Endothelial cell (in vitro differentiated cells): ENCODE measurements around the gene KCNMA1. TPM values are rescaled to one million over a fixed set of nuclear protein-coding genes. Genes with fewer than 3 reads are reported as not detected.

Experiments
- DNase-seq: peaks from one replicate; pipeline ENCODE4 v3.0.0; 2021; ENCODE audit warnings: low spot score
- H3K27ac Mint-ChIP-seq: one replicate; pipeline ENCODE4 v1.8.0; 2021; ENCODE audit warnings: mixed read lengths, inconsistent platforms; ENCODE audit not compliant: unreplicated experiment
- H3K27me3 Mint-ChIP-seq: one replicate; pipeline ENCODE4 v1.8.0; 2021; ENCODE audit warnings: mild to moderate bottlenecking, moderate library complexity, mixed read lengths, inconsistent platforms; ENCODE audit not compliant: unreplicated experiment
- H3K36me3 Mint-ChIP-seq: one replicate; pipeline ENCODE4 v1.8.0; 2021; ENCODE audit warnings: mild to moderate bottlenecking, low read depth, mixed read lengths, inconsistent platforms; ENCODE audit not compliant: unreplicated experiment
- H3K4me1 Mint-ChIP-seq: one replicate; pipeline ENCODE4 v1.8.0; 2021; ENCODE audit warnings: mild to moderate bottlenecking, mixed read lengths, inconsistent platforms; ENCODE audit not compliant: unreplicated experiment
- H3K4me3 Mint-ChIP-seq: one replicate; pipeline ENCODE4 v1.8.0; 2021; ENCODE audit warnings: mild to moderate bottlenecking, mixed read lengths, inconsistent platforms; ENCODE audit not compliant: unreplicated experiment
- H3K9me3 Mint-ChIP-seq: one replicate; pipeline ENCODE4 v1.8.0; 2021; ENCODE audit warnings: mixed read lengths, inconsistent platforms; ENCODE audit not compliant: unreplicated experiment
- CTCF ChIP-seq: fragments of 200-600 bp; sonication (generic); IDR thresholded peaks from one replicate; pipeline ENCODE4 v1.5.0; 2021; ENCODE audit warnings: antibody characterized with exemption; ENCODE audit not compliant: unreplicated experiment
- total RNA-seq: library from RNA; stranded (reverse); fragmentation: NEBNext Ultra II Directional; extraction: Animal tissue kit (Norgen Biotek cat#: 25700); gene quantifications from one replicate; pipeline ENCODE4 v1.2.1, GENCODE V29; 2021; ENCODE audit not compliant: unreplicated experiment

KCNMA1 gene
- total RNA-seq, 1 donor from 2014 or later = 5.1 TPM

- Mint-ChIP-seq H3K36me3 (no peaks in the 10 kb centered on the region), H3K27me3 (no peaks in the 10 kb centered on the region), H3K4me3 (no peak overlapping the region), H3K27ac (no peak overlapping the region), H3K9me3 (no peaks in the 10 kb centered on the region), H3K4me1 (no peaks in the 10 kb centered on the region)
- no peak for TF ChIP-seq CTCF
- no peak for DNase-seq
These were observed 722.3 kb downstream of the KCNMA1 start for GRCh38 chr10:76915316-76915715.

- TF ChIP-seq CTCF = no peak
- Mint-ChIP-seq H3K4me3 (no peak overlapping the region), H3K27ac (no peak overlapping the region), H3K4me1 (no peaks in the 10 kb centered on the region), H3K9me3 (no peaks in the 10 kb centered on the region), H3K36me3 (no peaks in the 10 kb centered on the region), H3K27me3 (peaks cover 3% of the 10 kb centered on the region)
- no peak for DNase-seq
These were observed 726.4 kb downstream of the KCNMA1 start for GRCh38 chr10:76911184-76911583.

- Mint-ChIP-seq H3K36me3 (no peaks in the 10 kb centered on the region), H3K4me3 (no peak overlapping the region), H3K27me3 (peaks cover 3% of the 10 kb centered on the region), H3K9me3 (no peaks in the 10 kb centered on the region), H3K27ac (no peak overlapping the region), H3K4me1 (no peaks in the 10 kb centered on the region)
- TF ChIP-seq CTCF = no peak
- DNase-seq = no peak
These were observed 727.2 kb downstream of the KCNMA1 start for GRCh38 chr10:76910184-76910962.

- no peak overlapping the region for H3K27ac Mint-ChIP-seq
- H3K36me3 Mint-ChIP-seq = no peaks in the 10 kb centered on the region
- no peak overlapping the region for H3K4me3 Mint-ChIP-seq
- TF ChIP-seq CTCF = no peak
- no peaks in the 10 kb centered on the region for H3K4me1 Mint-ChIP-seq
- DNase-seq = no peak
- H3K27me3 Mint-ChIP-seq = peaks cover 3% of the 10 kb centered on the region
- H3K9me3 Mint-ChIP-seq = no peaks in the 10 kb centered on the region
These were observed 731.4 kb downstream of the KCNMA1 start for GRCh38 chr10:76906256-76906655.

- H3K27ac Mint-ChIP-seq = no peak overlapping the region
- H3K4me3 Mint-ChIP-seq = no peak overlapping the region
- TF ChIP-seq CTCF = no peak
- H3K4me1 Mint-ChIP-seq = no peaks in the 10 kb centered on the region
- no peaks in the 10 kb centered on the region for H3K36me3 Mint-ChIP-seq
- no peaks in the 10 kb centered on the region for H3K9me3 Mint-ChIP-seq
- no peak for DNase-seq
- H3K27me3 Mint-ChIP-seq = peaks cover 3% of the 10 kb centered on the region
These were observed 732.4 kb downstream of the KCNMA1 start for GRCh38 chr10:76905251-76905650.
